C4-2B (cell line): ENCODE measurements around the gene FAM177B.

Experiments
- H3K27ac ChIP-seq: fragments of 450-650 bp; 2 replicates; pipeline ENCODE4 v1.5.1; 2017
- ZFX ChIP-seq: fragments of 450-650 bp; IDR thresholded peaks from 2 replicates; pipeline ENCODE4 v1.6.1; 2017
- TF ChIP-seq, protein P1 (sequence below): fragments of 450-650 bp; conservative IDR thresholded peaks from 2 replicates; pipeline ENCODE4 v1.5.1; 2017; ENCODE audit warnings: mild to moderate bottlenecking

The FAM177B gene

GRCh38 chr1:222767152-222767571, 30.2 kb downstream of the FAM177B start:
- no peak overlapping the region for H3K27ac ChIP-seq
- TF ChIP-seq, protein P1, sequence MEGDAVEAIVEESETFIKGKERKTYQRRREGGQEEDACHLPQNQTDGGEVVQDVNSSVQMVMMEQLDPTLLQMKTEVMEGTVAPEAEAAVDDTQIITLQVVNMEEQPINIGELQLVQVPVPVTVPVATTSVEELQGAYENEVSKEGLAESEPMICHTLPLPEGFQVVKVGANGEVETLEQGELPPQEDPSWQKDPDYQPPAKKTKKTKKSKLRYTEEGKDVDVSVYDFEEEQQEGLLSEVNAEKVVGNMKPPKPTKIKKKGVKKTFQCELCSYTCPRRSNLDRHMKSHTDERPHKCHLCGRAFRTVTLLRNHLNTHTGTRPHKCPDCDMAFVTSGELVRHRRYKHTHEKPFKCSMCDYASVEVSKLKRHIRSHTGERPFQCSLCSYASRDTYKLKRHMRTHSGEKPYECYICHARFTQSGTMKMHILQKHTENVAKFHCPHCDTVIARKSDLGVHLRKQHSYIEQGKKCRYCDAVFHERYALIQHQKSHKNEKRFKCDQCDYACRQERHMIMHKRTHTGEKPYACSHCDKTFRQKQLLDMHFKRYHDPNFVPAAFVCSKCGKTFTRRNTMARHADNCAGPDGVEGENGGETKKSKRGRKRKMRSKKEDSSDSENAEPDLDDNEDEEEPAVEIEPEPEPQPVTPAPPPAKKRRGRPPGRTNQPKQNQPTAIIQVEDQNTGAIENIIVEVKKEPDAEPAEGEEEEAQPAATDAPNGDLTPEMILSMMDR = no peak
- TF ChIP-seq ZFX = no peak

- TF ChIP-seq ZFX = no peak
- TF ChIP-seq, protein P1 = no peak
- H3K27ac ChIP-seq = no peak overlapping the region
Observed at GRCh38 chr1:222768592-222768991, 31.6 kb downstream of the FAM177B start.

DNA sequence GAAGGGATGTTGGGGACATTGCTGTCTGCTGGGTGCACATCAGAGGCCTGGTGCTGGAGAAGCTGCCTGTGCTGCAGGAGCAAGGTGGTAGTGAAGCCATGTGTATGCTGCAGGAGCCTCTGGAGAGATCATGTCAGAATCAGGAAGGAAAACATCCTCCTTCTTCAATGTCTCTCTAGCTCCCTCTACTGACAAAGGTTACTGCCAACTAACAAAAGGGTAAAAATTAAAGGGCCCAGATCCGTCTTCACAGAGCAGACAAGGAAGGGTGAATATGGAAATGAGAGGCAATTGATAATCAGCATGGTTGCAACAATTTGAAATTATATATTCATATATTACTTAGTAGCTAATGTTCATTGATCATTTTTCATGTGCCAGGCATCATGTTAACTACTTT, 32.2 kb downstream of the FAM177B start:
- no peak for TF ChIP-seq ZFX
- TF ChIP-seq, protein P1 = peak; percentile 36
- H3K27ac ChIP-seq = no peak overlapping the region

DNA sequence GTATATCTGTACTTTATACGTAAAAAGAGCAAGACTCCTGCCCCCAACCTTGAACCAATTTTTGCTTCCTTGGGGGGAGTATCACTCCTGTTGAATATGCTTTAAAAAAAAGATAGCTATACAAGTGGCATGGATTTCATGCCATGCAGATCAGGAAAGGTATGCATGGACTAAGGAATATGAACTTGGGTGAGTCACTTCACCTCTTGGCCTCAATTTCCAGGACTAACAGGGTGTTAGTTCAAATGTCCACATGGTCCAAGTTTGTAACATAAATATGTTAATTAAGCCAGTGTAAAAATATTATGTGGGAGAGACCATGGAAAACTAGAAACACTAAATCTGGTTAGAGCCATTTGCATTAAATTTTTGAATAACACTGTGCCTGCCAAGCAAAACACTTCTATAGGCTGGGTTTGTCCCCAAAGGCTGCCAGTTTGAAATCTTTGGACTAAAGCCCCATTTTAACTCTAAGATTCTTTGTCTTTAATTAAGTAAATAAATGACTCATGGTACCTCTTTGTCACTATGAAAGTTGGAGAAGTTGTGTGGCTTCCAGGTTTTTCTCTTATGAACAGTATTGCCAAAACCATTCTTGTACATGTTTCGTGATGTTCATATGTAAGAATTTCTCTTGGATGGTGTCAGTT, 33.1 kb downstream of the FAM177B start:
- H3K27ac ChIP-seq = no peak overlapping the region
- no peak for TF ChIP-seq ZFX
- TF ChIP-seq, protein P1 = no peak

GRCh38 chr1:222772996-222773379, 36.0 kb downstream of the FAM177B start:
- H3K27ac ChIP-seq = no peak overlapping the region
- TF ChIP-seq, protein P1 = no peak
- no peak for TF ChIP-seq ZFX

GRCh38 chr1:222777463-222777862, 40.5 kb downstream of the FAM177B start:
- no peak for TF ChIP-seq ZFX
- TF ChIP-seq, protein P1 = no peak
- no peak overlapping the region for H3K27ac ChIP-seq

DNA sequence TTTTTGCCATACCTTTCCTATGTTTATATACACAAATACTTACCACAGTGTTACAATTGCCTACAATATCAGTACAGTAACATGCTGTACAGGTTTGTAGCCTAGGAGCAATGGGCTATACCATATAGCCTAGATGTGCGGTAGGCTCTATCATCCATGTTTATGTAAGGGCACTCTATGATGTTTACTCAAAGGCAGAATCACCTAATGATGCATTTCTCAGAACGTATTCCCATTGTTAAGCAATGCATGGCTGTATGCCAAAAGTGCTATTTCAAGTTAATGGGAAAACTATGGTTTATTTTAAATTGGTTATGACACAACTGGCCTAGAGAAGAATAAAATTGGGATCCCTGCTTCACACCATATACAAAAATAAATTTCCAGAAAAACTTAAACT, 41.0 kb downstream of the FAM177B start:
- no peak overlapping the region for H3K27ac ChIP-seq
- no peak for TF ChIP-seq ZFX
- TF ChIP-seq, protein P1 = no peak
